Measurements from ENCODE around the gene ZC3H10. TPM values are rescaled to one million over a fixed set of nuclear protein-coding genes. Genes with fewer than 3 reads are reported as not detected.

ZC3H10 gene
- total RNA-seq, 2 donors from 2014 or later = 7.1 to 15.0 TPM

DNA sequence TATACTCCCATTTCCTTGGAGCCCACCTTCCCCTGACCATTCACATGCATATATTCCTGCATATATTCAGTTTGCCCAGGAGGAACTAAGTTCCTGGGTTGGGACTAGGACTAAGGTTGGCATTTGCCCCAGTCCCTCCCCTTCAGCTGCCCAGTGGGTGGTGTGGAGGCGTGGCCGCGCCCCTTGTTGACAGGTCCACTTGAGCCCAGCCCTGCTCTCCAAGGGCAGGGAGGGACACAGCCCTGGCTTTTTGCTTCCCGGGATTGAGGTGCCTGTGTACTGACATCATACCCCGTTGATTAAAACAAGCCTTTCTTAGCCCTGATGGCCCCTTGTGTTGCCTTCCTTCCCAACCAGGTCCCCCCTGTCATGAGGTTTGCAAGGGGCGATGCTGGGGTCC, 30.8 kb upstream of the ZC3H10 start:
- Mint-ChIP-seq H3K36me3 (no peaks in the 10 kb centered on the region), H3K27ac (no peak overlapping the region), H3K9me3 (no peaks in the 10 kb centered on the region)
- DNase-seq (ENCODE audit: low spot score in 2 of 2) (no peak), ATAC-seq (no peak)

DNA sequence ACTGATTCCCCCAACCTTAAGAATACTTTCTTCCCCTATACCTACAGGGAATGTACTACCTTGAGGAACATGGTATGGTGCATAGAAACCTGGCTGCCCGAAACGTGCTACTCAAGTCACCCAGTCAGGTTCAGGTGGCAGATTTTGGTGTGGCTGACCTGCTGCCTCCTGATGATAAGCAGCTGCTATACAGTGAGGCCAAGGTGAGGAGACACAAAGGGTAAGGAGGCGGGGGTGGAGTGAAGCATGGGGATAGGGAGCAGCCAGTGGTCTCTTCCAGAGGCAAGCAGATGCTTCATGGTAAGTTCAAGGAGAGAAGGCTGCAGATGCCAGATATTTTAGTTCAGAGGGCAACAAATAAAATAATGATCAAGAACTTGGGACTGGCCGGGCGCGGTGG, 20.3 kb upstream of the ZC3H10 start:
- no peak for ATAC-seq
- Mint-ChIP-seq H3K9me3 (no peaks in the 10 kb centered on the region), H3K36me3 (no peaks in the 10 kb centered on the region), H3K27ac (peak overlapping the region in 1 of 2 donors; percentile 18)
- DNase-seq (ENCODE audit: low spot score in 2 of 2) = peak in 1 of 2 donors; percentile 49

- Mint-ChIP-seq H3K36me3 (no peaks in the 10 kb centered on the region), H3K9me3 (no peaks in the 10 kb centered on the region), H3K27ac (no peak overlapping the region)
- DNase-seq (ENCODE audit: low spot score in 2 of 2) (no peak), ATAC-seq (no peak)
Measured at GRCh38 chr12:56098592-56098991, 19.5 kb upstream of the ZC3H10 start.

DNA sequence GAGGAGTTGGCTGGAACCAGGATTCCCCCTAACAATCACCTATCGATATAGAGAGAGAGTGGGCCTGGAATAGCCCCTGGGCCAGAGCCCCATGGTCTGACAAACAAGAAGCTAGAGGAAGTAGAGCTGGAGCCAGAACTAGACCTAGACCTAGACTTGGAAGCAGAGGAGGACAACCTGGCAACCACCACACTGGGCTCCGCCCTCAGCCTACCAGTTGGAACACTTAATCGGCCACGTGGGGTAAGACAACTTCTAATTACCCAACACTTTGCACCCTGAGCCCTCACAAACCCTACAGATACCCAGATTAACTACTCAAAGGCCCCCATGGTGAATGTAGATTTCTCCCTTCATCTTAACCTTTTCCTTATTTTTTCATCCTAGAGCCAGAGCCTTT, 18.3 kb upstream of the ZC3H10 start:
- ATAC-seq (no peak), DNase-seq (ENCODE audit: low spot score in 2 of 2) (no peak)
- Mint-ChIP-seq H3K36me3 (peaks cover 6% of the 10 kb centered on the region in 2 donors), H3K27ac (peak overlapping the region in 1 of 2 donors; percentile 13), H3K9me3 (no peaks in the 10 kb centered on the region)

- Mint-ChIP-seq H3K36me3 (peaks cover 17 to 18% of the 10 kb centered on the region in 2 donors), H3K27ac (peak overlapping the region in 1 of 2 donors; percentile 18), H3K9me3 (no peaks in the 10 kb centered on the region)
- DNase-seq (ENCODE audit: low spot score in 2 of 2) = no peak
- ATAC-seq = no peak
Measured at GRCh38 chr12:56101045-56101444, 17.0 kb upstream of the ZC3H10 start.

- no peak for DNase-seq (ENCODE audit: low spot score in 2 of 2)
- no peak for ATAC-seq
- H3K36me3 Mint-ChIP-seq = peaks cover 30 to 32% of the 10 kb centered on the region in 2 donors
- H3K27ac Mint-ChIP-seq = peak overlapping the region in 1 of 2 donors; percentile 90
- no peaks in the 10 kb centered on the region for H3K9me3 Mint-ChIP-seq
Measured at GRCh38 chr12:56102683-56103065, 15.4 kb upstream of the ZC3H10 start.

GRCh38 chr12:56103066-56103711, 14.9 kb upstream of the ZC3H10 start:
- DNase-seq (ENCODE audit: low spot score in 2 of 2) (no peak), ATAC-seq (peak in 1 of 2 donors; percentile 15)

DNA sequence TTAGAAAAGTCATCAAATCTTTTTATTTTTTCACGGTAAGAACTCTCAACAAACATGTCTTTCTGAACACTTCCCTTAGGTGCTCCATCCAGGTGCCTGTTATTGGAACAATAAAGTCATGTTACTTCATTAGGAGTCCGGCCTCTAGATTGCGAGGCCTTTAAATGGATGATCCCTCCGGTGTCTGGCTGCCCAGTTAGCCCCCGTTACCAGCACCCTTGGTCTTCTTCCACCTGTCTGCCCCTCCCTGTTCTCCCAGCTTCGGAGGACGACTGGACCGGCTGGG, 14.3 kb upstream of the ZC3H10 start:
- no peaks in the 10 kb centered on the region for H3K9me3 Mint-ChIP-seq
- H3K27ac Mint-ChIP-seq = peak overlapping the region; percentile 90 to 99
- DNase-seq (ENCODE audit: low spot score in 2 of 2) (no peak), ATAC-seq (no peak)
- H3K36me3 Mint-ChIP-seq = peaks cover 32 to 41% of the 10 kb centered on the region in 2 donors

More at GRCh38 chr12:56103066-56103711, 14.9 kb upstream of the ZC3H10 start:
- peaks cover 32 to 35% of the 10 kb centered on the region in 2 donors for H3K36me3 Mint-ChIP-seq
- no peaks in the 10 kb centered on the region for H3K9me3 Mint-ChIP-seq
- H3K27ac Mint-ChIP-seq = peak overlapping the region; percentile 90 to 99

DNA sequence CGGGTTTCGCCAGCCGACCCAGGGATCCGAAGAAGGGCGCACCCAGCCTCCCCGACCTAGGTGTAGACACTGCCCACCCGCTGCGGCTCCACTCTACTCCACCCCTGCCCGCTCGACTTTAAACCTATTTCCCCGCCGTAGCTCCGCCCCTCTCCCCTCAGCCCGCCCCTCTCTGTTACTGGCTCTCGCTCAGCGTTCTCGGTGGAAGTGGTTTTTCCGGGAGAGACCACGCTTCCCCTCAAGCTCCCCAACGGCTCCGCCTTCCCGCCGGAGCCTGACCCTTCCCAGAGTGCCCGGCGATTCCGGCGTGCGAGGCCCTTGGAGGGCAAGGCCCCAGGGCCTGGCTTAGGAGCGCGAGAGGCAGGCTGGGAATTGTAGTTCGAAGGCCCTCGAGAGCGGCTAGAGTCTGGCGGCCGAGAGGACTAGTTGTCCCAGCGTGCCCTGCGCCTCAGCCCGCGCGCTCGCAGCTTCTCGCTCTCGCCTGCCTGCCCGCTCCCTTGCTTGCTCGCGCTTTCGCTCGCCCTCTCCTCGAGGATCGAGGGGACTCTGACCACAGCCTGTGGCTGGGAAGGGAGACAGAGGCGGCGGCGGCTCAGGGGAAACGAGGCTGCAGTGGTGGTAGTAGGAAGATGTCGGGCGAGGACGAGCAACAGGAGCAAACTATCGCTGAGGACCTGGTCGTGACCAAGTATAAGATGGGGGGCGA, 13.8 kb upstream of the ZC3H10 start, which contains the start of gene PA2G4:
Gene PA2G4 (plus strand): TSS at position 451 of the 706 bp plus-strand sequence. CDS start 179 bp downstream, at position 630.
- H3K27ac Mint-ChIP-seq = peak within 1 kb of the TSS; percentile 90 to 99
- peak; percentile 90 to 94 for ATAC-seq
- H3K36me3 Mint-ChIP-seq = peaks cover 32 to 46% of the 10 kb centered on the region in 2 donors
- peak; percentile 94 to 97 for DNase-seq (ENCODE audit: low spot score in 2 of 2)
- H3K9me3 Mint-ChIP-seq = no peaks in the 10 kb centered on the region

DNA sequence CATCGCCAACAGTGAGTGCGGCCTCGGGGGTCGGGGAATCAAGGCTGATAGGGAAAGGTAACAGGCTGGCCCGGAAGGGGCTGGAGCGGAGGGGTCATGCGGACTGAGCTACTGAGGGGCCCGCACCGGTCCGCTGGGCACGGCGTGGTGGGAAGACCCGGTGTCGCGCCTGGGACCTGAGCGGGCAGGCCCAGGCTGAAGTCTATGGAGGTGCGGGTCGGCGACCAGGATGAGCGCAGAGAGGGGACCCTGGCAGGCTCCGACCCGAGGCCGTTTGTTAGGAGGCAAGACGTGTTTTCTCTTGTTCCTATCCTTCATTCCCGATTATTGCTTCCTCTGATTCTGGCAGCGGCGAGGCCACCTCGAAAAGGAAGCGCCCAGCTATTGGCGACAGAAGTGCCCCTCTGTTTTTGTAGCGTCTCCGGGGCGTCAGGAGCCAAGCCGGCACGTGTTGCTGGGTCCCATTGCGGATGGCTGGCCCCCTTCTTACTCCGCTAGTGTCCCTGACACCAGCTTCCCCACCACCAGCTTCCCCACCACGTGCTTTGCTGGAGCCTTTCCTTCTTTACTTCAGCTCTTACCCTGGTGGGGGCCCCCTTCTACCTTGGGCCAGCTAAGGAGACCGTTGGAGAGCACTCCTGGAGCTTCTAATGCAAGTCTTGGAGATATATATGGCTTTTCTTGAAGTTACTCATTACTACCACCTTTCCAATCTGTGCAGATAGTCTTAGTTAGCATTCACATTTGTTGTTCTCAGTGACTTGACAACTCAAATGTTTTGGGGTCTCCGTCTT, 13.1 kb upstream of the ZC3H10 start:
- Mint-ChIP-seq H3K36me3 (peaks cover 33 to 54% of the 10 kb centered on the region in 2 donors), H3K27ac (peak overlapping the region; percentile 90 to 99), H3K9me3 (no peaks in the 10 kb centered on the region)
- DNase-seq (ENCODE audit: low spot score in 2 of 2) (peak in 1 of 2 donors; percentile 38), ATAC-seq (peak; percentile 3 to 15)

GRCh38 chr12:56105609-56105902, 12.5 kb upstream of the ZC3H10 start:
- no peak for ATAC-seq

DNA sequence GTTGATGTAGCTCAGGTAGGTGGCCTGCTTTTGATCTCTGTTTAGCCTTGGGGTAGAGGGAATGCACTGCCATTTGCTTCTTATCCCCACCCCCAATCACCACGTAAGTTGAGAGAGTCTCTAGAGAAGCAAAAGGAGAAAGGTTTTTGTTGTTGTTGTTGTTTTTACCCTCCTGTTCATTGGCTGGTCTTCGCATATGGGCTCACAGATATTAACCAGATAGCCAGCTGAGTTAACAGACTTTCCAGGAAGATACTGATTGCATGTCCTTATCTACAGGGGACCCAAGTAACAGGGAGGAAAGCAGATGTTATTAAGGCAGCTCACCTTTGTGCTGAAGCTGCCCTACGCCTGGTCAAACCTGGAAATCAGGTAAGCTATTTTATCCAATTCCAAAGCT, 10.8 kb upstream of the ZC3H10 start:
- Mint-ChIP-seq H3K36me3 (peaks cover 46 to 76% of the 10 kb centered on the region in 2 donors), H3K27ac (peak overlapping the region in 1 of 2 donors; percentile 45), H3K9me3 (no peaks in the 10 kb centered on the region)
- DNase-seq (ENCODE audit: low spot score in 2 of 2) = no peak
- no peak for ATAC-seq

More at GRCh38 chr12:56105609-56105902, 12.5 kb upstream of the ZC3H10 start:
- Mint-ChIP-seq H3K36me3 (peaks cover 39 to 59% of the 10 kb centered on the region in 2 donors), H3K9me3 (no peaks in the 10 kb centered on the region), H3K27ac (peak overlapping the region; percentile 90 to 99)
- no peak for DNase-seq (ENCODE audit: low spot score in 2 of 2)

DNA sequence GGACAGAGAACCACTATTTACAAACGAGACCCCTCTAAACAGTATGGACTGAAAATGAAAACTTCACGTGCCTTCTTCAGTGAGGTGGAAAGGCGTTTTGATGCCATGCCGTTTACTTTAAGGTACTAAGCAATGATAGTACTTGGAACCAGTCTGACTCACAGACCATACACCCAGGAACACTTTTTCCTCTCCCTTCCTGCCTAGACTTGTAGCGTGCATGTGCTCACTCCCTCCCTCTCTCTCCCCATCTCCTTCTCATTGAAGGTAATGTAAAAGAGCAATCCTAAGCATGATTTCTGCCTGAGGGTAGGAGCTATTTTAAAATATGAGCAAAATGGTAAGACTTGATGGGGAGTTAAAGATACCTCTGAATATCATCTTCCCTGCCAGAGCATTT, 7.5 kb upstream of the ZC3H10 start:
- Mint-ChIP-seq H3K36me3 (peaks cover 33 to 77% of the 10 kb centered on the region in 2 donors), H3K27ac (peak overlapping the region; percentile 56), H3K9me3 (no peaks in the 10 kb centered on the region)
- ATAC-seq (no peak), DNase-seq (ENCODE audit: low spot score in 2 of 2) (no peak)

GRCh38 chr12:56114084-56114483, 4.0 kb upstream of the ZC3H10 start:
- no peak for ATAC-seq
- Mint-ChIP-seq H3K9me3 (no peaks in the 10 kb centered on the region), H3K27ac (peak overlapping the region; percentile 19 to 51), H3K36me3 (peaks cover 42 to 66% of the 10 kb centered on the region in 2 donors)
- no peak for DNase-seq (ENCODE audit: low spot score in 2 of 2)

- ATAC-seq (no peak), DNase-seq (ENCODE audit: low spot score in 2 of 2) (no peak)
- no peaks in the 10 kb centered on the region for H3K9me3 Mint-ChIP-seq
- H3K27ac Mint-ChIP-seq = peak overlapping the region; percentile 96 to 100
- H3K36me3 Mint-ChIP-seq = peaks cover 41 to 54% of the 10 kb centered on the region in 2 donors
Measured at GRCh38 chr12:56115329-56115728, 2.7 kb upstream of the ZC3H10 start.

GRCh38 chr12:56116267-56117081, 1.6 kb upstream of the ZC3H10 start, which contains the start of gene RPL41:
Gene RPL41 (plus strand): TSS chr12:56116633.
- H3K36me3 Mint-ChIP-seq = peaks cover 31 to 42% of the 10 kb centered on the region in 2 donors
- no peaks in the 10 kb centered on the region for H3K9me3 Mint-ChIP-seq
- H3K27ac Mint-ChIP-seq = peak within 1 kb of the TSS; percentile 96 to 100
- peak; percentile 49 to 50 for ATAC-seq
- peak; percentile 91 to 94 for DNase-seq (ENCODE audit: low spot score in 2 of 2)

Measured in activated naive CD4-positive, alpha-beta T cell treated with anti-CD3 and anti-CD28 coated beads, Interleukin-2, amount 50 U/mL, for 72 hours (primary cell).